ENCODE results near the gene IGFLR1. TPM values are rescaled to one million over a fixed set of nuclear protein-coding genes. Genes with fewer than 3 reads are reported as not detected.

The IGFLR1 gene
- total RNA-seq, 4 donors from 2014 or later, result 5.2 to 6.1 (median 5.9) TPM

GRCh38 chr19:35785339-35785627 is 43.0 kb upstream of the IGFLR1 start:
- TF ChIP-seq CTCF (IDR thresholded peaks at IDR 0.05), result no peak
- no peak for TF ChIP-seq POLR2A (IDR thresholded peaks at IDR 0.05)
- Histone ChIP-seq H3K4me1 (no peaks in the 10 kb centered on the region), H3K27me3 (no peaks in the 10 kb centered on the region), H3K36me3 (peaks cover 0 to 3% of the 10 kb centered on the region in 2 donors), H3K4me3 (replicated peaks in 1 of 3) (no peak overlapping the region), H3K9me3 (no peaks in the 10 kb centered on the region), H3K27ac (no peak overlapping the region)
- intact Hi-C loops (cut with DNase I), result no loop called here
- DNase-seq, result no peak
- 96 to 99% methylated on average over 9 to 10 of the region's 10 CpGs for WGBS, 2 donors

GRCh38 chr19:35784503-35785338 is 42.5 kb upstream of the IGFLR1 start:
- Histone ChIP-seq H3K27me3 (no peaks in the 10 kb centered on the region), H3K36me3 (peaks cover 0 to 3% of the 10 kb centered on the region in 2 donors), H3K27ac (no peak overlapping the region), H3K4me1 (no peaks in the 10 kb centered on the region), H3K4me3 (replicated peaks in 1 of 3) (no peak overlapping the region), H3K9me3 (no peaks in the 10 kb centered on the region)
- TF ChIP-seq POLR2A (IDR thresholded peaks at IDR 0.05), result no peak
- TF ChIP-seq CTCF (IDR thresholded peaks at IDR 0.05), result no peak
- 80 to 84% methylated on average over 27 to 29 of the region's 45 CpGs for WGBS, 2 donors
- no peak for DNase-seq
- intact Hi-C loops (cut with DNase I), result no loop called here

GRCh38 chr19:35783469-35784434 is 41.5 kb upstream of the IGFLR1 start:
- intact Hi-C loops (cut with DNase I), result no loop called here
- H3K27ac ChIP-seq, result no peak overlapping the region
- peaks cover 0 to 3% of the 10 kb centered on the region in 2 donors for H3K36me3 ChIP-seq
- no peaks in the 10 kb centered on the region for H3K9me3 ChIP-seq
- no peak overlapping the region for H3K4me3 ChIP-seq (replicated peaks in 1 of 3)
- no peak for DNase-seq
- 84 to 87% methylated on average over 28 of the region's 28 CpGs for WGBS, 2 donors
- H3K4me1 ChIP-seq, result no peaks in the 10 kb centered on the region
- no peak for TF ChIP-seq CTCF (IDR thresholded peaks at IDR 0.05)
- TF ChIP-seq POLR2A (IDR thresholded peaks at IDR 0.05), result no peak
- H3K27me3 ChIP-seq, result no peaks in the 10 kb centered on the region

GRCh38 chr19:35782589-35782988 is 40.3 kb upstream of the IGFLR1 start:
- TF ChIP-seq CTCF (IDR thresholded peaks at IDR 0.05), result no peak
- no peak for TF ChIP-seq POLR2A (IDR thresholded peaks at IDR 0.05)
- Histone ChIP-seq H3K9me3 (no peaks in the 10 kb centered on the region), H3K27me3 (no peaks in the 10 kb centered on the region), H3K4me1 (no peaks in the 10 kb centered on the region), H3K36me3 (peaks cover 0 to 3% of the 10 kb centered on the region in 2 donors), H3K27ac (no peak overlapping the region), H3K4me3 (replicated peaks in 1 of 3) (no peak overlapping the region)
- 90 to 97% methylated on average over 12 of the region's 12 CpGs for WGBS, 2 donors
- no peak for DNase-seq
- intact Hi-C loops (cut with DNase I), result no loop called here

Measured in thyroid gland (tissue), 4 donors.